Measurements from ENCODE around the gene SPDYE2B.
"Not testable (repeated sequence)": the region's sequence is repeated elsewhere in the genome, so short reads cannot be mapped to it uniquely, and the experiment has no call there.

- not testable (repeated sequence) for TF ChIP-seq CTCF, POLR2A, POLR2AphosphoS5 (IDR thresholded peaks at IDR 0.05)
Observed at GRCh38 chr7:102615930-102616329, 34.2 kb upstream of the SPDYE2B start.

Data from breast epithelium (tissue), 3 donors.